Measurements from ENCODE around the gene HCRT. TPM values are rescaled to one million over a fixed set of nuclear protein-coding genes. Genes with fewer than 3 reads are reported as not detected.
A peak's percentile ranks its signal among the peaks of the same experiment; 100 is the strongest.

Gene HCRT
- total RNA-seq, 1 donor from 2014 or later = not detected

GRCh38 chr17:42185621-42185930, 324 bp upstream of the HCRT start:
- no peaks in the 10 kb centered on the region for H3K79me2 ChIP-seq (ENCODE audit: insufficient read depth, low read length)
- Mint-ChIP-seq H3K27ac (ENCODE audit: unreplicated experiment) (no peak overlapping the region), H3K4me1 (ENCODE audit: low read depth, unreplicated experiment) (peaks cover 8% of the 10 kb centered on the region), H3K36me3 (ENCODE audit: low read depth, unreplicated experiment) (no peaks in the 10 kb centered on the region), H3K4me3 (ENCODE audit: unreplicated experiment) (no peak overlapping the region), H3K27me3 (ENCODE audit: low read depth, unreplicated experiment) (peaks cover 31% of the 10 kb centered on the region), H3K9me3 (ENCODE audit: unreplicated experiment) (no peaks in the 10 kb centered on the region)
- H3K9me3 ChIP-seq (ENCODE audit: insufficient read depth, low read depth, low read length) = no peaks in the 10 kb centered on the region
- no peak overlapping the region for H2AFZ ChIP-seq (ENCODE audit: low read depth, low read length)
- TF ChIP-seq CTCF (IDR thresholded peaks at IDR 0.05; ENCODE audit: insufficient read depth, low read depth, low read length) = no peak
- TF ChIP-seq EZH2 (IDR thresholded peaks at IDR 0.05; ENCODE audit: insufficient read depth, low read length) = no peak
- peaks cover 4% of the 10 kb centered on the region for H4K20me1 ChIP-seq (ENCODE audit: insufficient read depth, low read length)
- H3K27me3 ChIP-seq (ENCODE audit: insufficient read depth, low read length) = peaks cover 17% of the 10 kb centered on the region
- no peak overlapping the region for H3K4me2 ChIP-seq (ENCODE audit: low read length)
- no peak overlapping the region for H3K4me3 ChIP-seq (ENCODE audit: insufficient read depth, low read depth, low read length)
- no peak for DNase-seq (ENCODE audit: low read depth)
- H3K27ac ChIP-seq (ENCODE audit: low read depth, low read length) = no peak overlapping the region
- no peak overlapping the region for H3K9ac ChIP-seq (ENCODE audit: low read length)
- no peaks in the 10 kb centered on the region for H3K36me3 ChIP-seq (ENCODE audit: insufficient read depth, low read length)
- H3K4me1 ChIP-seq (ENCODE audit: insufficient read depth, low read length) = peaks cover 13% of the 10 kb centered on the region
- FAIRE-seq = no peak

GRCh38 chr17:42183741-42184711, 1.2 kb downstream of the HCRT start:
- H3K36me3 ChIP-seq (ENCODE audit: insufficient read depth, low read length) = no peaks in the 10 kb centered on the region
- H3K4me1 Mint-ChIP-seq (ENCODE audit: low read depth, unreplicated experiment) = peaks cover 8% of the 10 kb centered on the region
- TF ChIP-seq CTCF (IDR thresholded peaks at IDR 0.05; ENCODE audit: insufficient read depth, low read depth, low read length) = peak; percentile 48
- no peak for TF ChIP-seq EZH2 (IDR thresholded peaks at IDR 0.05; ENCODE audit: insufficient read depth, low read length)
- peak overlapping the region; percentile 79 for H3K4me3 Mint-ChIP-seq (ENCODE audit: unreplicated experiment)
- peaks cover 28% of the 10 kb centered on the region for H3K27me3 ChIP-seq (ENCODE audit: insufficient read depth, low read length)
- FAIRE-seq (no peak), DNase-seq (ENCODE audit: low read depth) (peak; percentile 11)
- peak overlapping the region; percentile 70 for H3K4me3 ChIP-seq (ENCODE audit: insufficient read depth, low read depth, low read length)
- peaks cover 13% of the 10 kb centered on the region for H3K4me1 ChIP-seq (ENCODE audit: insufficient read depth, low read length)
- H3K9me3 Mint-ChIP-seq (ENCODE audit: unreplicated experiment) = no peaks in the 10 kb centered on the region
- no peaks in the 10 kb centered on the region for H3K9me3 ChIP-seq (ENCODE audit: insufficient read depth, low read depth, low read length)
- peak overlapping the region; percentile 99 for H3K4me2 ChIP-seq (ENCODE audit: low read length)
- H2AFZ ChIP-seq (ENCODE audit: low read depth, low read length) = peak overlapping the region; percentile 98
- peaks cover 4% of the 10 kb centered on the region for H4K20me1 ChIP-seq (ENCODE audit: insufficient read depth, low read length)
- H3K9ac ChIP-seq (ENCODE audit: low read length) = peak overlapping the region; percentile 68
- H3K36me3 Mint-ChIP-seq (ENCODE audit: low read depth, unreplicated experiment) = no peaks in the 10 kb centered on the region
- no peaks in the 10 kb centered on the region for H3K79me2 ChIP-seq (ENCODE audit: insufficient read depth, low read length)
- H3K27ac Mint-ChIP-seq (ENCODE audit: unreplicated experiment) = no peak overlapping the region
- no peak overlapping the region for H3K27ac ChIP-seq (ENCODE audit: low read depth, low read length)
- peaks cover 38% of the 10 kb centered on the region for H3K27me3 Mint-ChIP-seq (ENCODE audit: low read depth, unreplicated experiment)
